Measurements from ENCODE around the gene SVIP.

SVIP gene

GRCh38 chr11:22792497-22792896 is 37.1 kb downstream of the SVIP start:
- DNase-seq (ENCODE audit: low read depth): no peak

- no peak for DNase-seq (ENCODE audit: low read depth)
Observed at GRCh38 chr11:22787551-22788162, 41.9 kb downstream of the SVIP start.

- no peak for DNase-seq (ENCODE audit: low read depth)
Observed at GRCh38 chr11:22787055-22787454, 42.5 kb downstream of the SVIP start.

- no peak for DNase-seq (ENCODE audit: low read depth)
Observed at GRCh38 chr11:22786475-22786874, 43.1 kb downstream of the SVIP start.

- DNase-seq (ENCODE audit: low read depth): no peak
Observed at GRCh38 chr11:22785251-22785650, 44.4 kb downstream of the SVIP start.

GRCh38 chr11:22780952-22781593 is 48.5 kb downstream of the SVIP start:
- no peak for DNase-seq (ENCODE audit: low read depth)

- DNase-seq (ENCODE audit: low read depth): no peak
Observed at GRCh38 chr11:22779850-22780249, 49.8 kb downstream of the SVIP start.

GRCh38 chr11:22778642-22779041 is 51.0 kb downstream of the SVIP start:
- DNase-seq (ENCODE audit: low read depth): no peak

GRCh38 chr11:22775248-22775647 is 54.4 kb downstream of the SVIP start:
- DNase-seq (ENCODE audit: low read depth): no peak

GRCh38 chr11:22774716-22775115 is 54.9 kb downstream of the SVIP start:
- no peak for DNase-seq (ENCODE audit: low read depth)

- no peak for DNase-seq (ENCODE audit: low read depth)
Observed at GRCh38 chr11:22769081-22769480, 60.5 kb downstream of the SVIP start.

Measured in stimulated activated CD8-positive, alpha-beta memory T cell treated with anti-CD3 and anti-CD28 coated beads, Interleukin-7, amount 100 ng/mL, for 24 hours (primary cell).